ENCODE data around the gene TPM1. TPM values are rescaled to one million over a fixed set of nuclear protein-coding genes. Genes with fewer than 3 reads are reported as not detected.

Gene TPM1
- total and polyA plus RNA-seq, 5 donors = 6,360 to 10,076 (median 7,709) TPM

GRCh38 chr15:63029676-63030075 is 12.9 kb upstream of the TPM1 start:
- ATAC-seq = no peak
- no peak overlapping the region for H3K4me3 ChIP-seq (ENCODE audit: low read length)
- intact Hi-C loops (cut with DNase I) = loop anchor here in 1 of 4 donors (10.0 kb wide), 1 partner anchor 85 kb away; no protein-coding TSS in a partner anchor
- no peak overlapping the region for H3K27ac ChIP-seq (ENCODE audit: low read length)
- 52% methylated on average over 5 of the region's 5 CpGs for WGBS
- no peaks in the 10 kb centered on the region for H3K9me3 ChIP-seq (ENCODE audit: control insufficient read depth, low read length)
- no peaks in the 10 kb centered on the region for H3K4me1 ChIP-seq (ENCODE audit: control insufficient read depth, insufficient read depth, low read length)
- H3K27me3 ChIP-seq (ENCODE audit: control insufficient read depth, insufficient read depth) = no peaks in the 10 kb centered on the region
- DNase-seq = no peak

- no peaks in the 10 kb centered on the region for H3K27me3 ChIP-seq (ENCODE audit: control insufficient read depth, insufficient read depth)
- intact Hi-C loops (cut with DNase I) = loop anchor here in 1 of 4 donors (10.0 kb wide), 1 partner anchor 85 kb away; no protein-coding TSS in a partner anchor
- ATAC-seq = peak; percentile 63 to 75
- H3K4me1 ChIP-seq (ENCODE audit: control insufficient read depth, insufficient read depth, low read length) = no peaks in the 10 kb centered on the region
- WGBS = 50% methylated on average over 6 of the region's 6 CpGs
- peak; percentile 34 to 68 (median 63) for DNase-seq
- no peak overlapping the region for H3K4me3 ChIP-seq (ENCODE audit: low read length)
- no peak overlapping the region for H3K27ac ChIP-seq (ENCODE audit: low read length)
- no peaks in the 10 kb centered on the region for H3K9me3 ChIP-seq (ENCODE audit: control insufficient read depth, low read length)
Observed at GRCh38 chr15:63030101-63030551, 12.4 kb upstream of the TPM1 start.

GRCh38 chr15:63034578-63034977 is 8.0 kb upstream of the TPM1 start:
- no peaks in the 10 kb centered on the region for H3K4me1 ChIP-seq (ENCODE audit: control insufficient read depth, insufficient read depth, low read length)
- no peak overlapping the region for H3K4me3 ChIP-seq (ENCODE audit: low read length)
- 75% methylated on average over 2 of the region's 2 CpGs for WGBS
- H3K9me3 ChIP-seq (ENCODE audit: control insufficient read depth, low read length) = no peaks in the 10 kb centered on the region
- intact Hi-C loops (cut with DNase I) = loop anchor here in 1 of 4 donors (10.0 kb wide), 1 partner anchor 90 kb away; no protein-coding TSS in a partner anchor
- H3K27me3 ChIP-seq (ENCODE audit: control insufficient read depth, insufficient read depth) = no peaks in the 10 kb centered on the region
- no peak overlapping the region for H3K27ac ChIP-seq (ENCODE audit: low read length)
- ATAC-seq (no peak), DNase-seq (no peak)

GRCh38 chr15:63035253-63035652 is 7.3 kb upstream of the TPM1 start:
- Histone ChIP-seq H3K9me3 (ENCODE audit: control insufficient read depth, low read length) (no peaks in the 10 kb centered on the region), H3K27me3 (ENCODE audit: control insufficient read depth, insufficient read depth) (no peaks in the 10 kb centered on the region), H3K4me3 (ENCODE audit: low read length) (no peak overlapping the region), H3K27ac (ENCODE audit: low read length) (no peak overlapping the region), H3K4me1 (ENCODE audit: control insufficient read depth, insufficient read depth, low read length) (no peaks in the 10 kb centered on the region)
- intact Hi-C loops (cut with DNase I) = loop anchor here in 1 of 4 donors (10.0 kb wide), 1 partner anchor 90 kb away; no protein-coding TSS in a partner anchor
- WGBS = 72% methylated on average over 4 of the region's 4 CpGs
- no peak for DNase-seq
- no peak for ATAC-seq

GRCh38 chr15:63035977-63036376 is 6.6 kb upstream of the TPM1 start:
- 58% methylated on average over 4 of the region's 4 CpGs for WGBS
- Histone ChIP-seq H3K27ac (ENCODE audit: low read length) (no peak overlapping the region), H3K4me1 (ENCODE audit: control insufficient read depth, insufficient read depth, low read length) (no peaks in the 10 kb centered on the region), H3K9me3 (ENCODE audit: control insufficient read depth, low read length) (no peaks in the 10 kb centered on the region), H3K27me3 (ENCODE audit: control insufficient read depth, insufficient read depth) (no peaks in the 10 kb centered on the region), H3K4me3 (ENCODE audit: low read length) (no peak overlapping the region)
- DNase-seq (no peak), ATAC-seq (no peak)
- intact Hi-C loops (cut with DNase I) = loop anchor here in 1 of 4 donors (10.0 kb wide), 1 partner anchor 91 kb away; no protein-coding TSS in a partner anchor

GRCh38 chr15:63037976-63038720 is 4.4 kb upstream of the TPM1 start:
- Histone ChIP-seq H3K27ac (ENCODE audit: low read length) (no peak overlapping the region), H3K27me3 (ENCODE audit: control insufficient read depth, insufficient read depth) (no peaks in the 10 kb centered on the region), H3K4me1 (ENCODE audit: control insufficient read depth, insufficient read depth, low read length) (no peaks in the 10 kb centered on the region), H3K4me3 (ENCODE audit: low read length) (no peak overlapping the region), H3K9me3 (ENCODE audit: control insufficient read depth, low read length) (no peaks in the 10 kb centered on the region)
- DNase-seq (no peak), ATAC-seq (no peak)
- intact Hi-C loops (cut with DNase I) = loop anchor here in 1 of 4 donors (10.0 kb wide), 1 partner anchor 93 kb away; no protein-coding TSS in a partner anchor
- WGBS = 87% methylated on average over 10 of the region's 10 CpGs

GRCh38 chr15:63038926-63039673 is 3.4 kb upstream of the TPM1 start:
- no peaks in the 10 kb centered on the region for H3K27me3 ChIP-seq (ENCODE audit: control insufficient read depth, insufficient read depth)
- 90% methylated on average over 5 of the region's 5 CpGs for WGBS
- H3K27ac ChIP-seq (ENCODE audit: low read length) = no peak overlapping the region

GRCh38 chr15:63039811-63040210 is 2.7 kb upstream of the TPM1 start:
- Histone ChIP-seq H3K4me1 (ENCODE audit: control insufficient read depth, insufficient read depth, low read length) (peaks cover 2% of the 10 kb centered on the region), H3K9me3 (ENCODE audit: control insufficient read depth, low read length) (no peaks in the 10 kb centered on the region), H3K27ac (ENCODE audit: low read length) (no peak overlapping the region), H3K27me3 (ENCODE audit: control insufficient read depth, insufficient read depth) (no peaks in the 10 kb centered on the region), H3K4me3 (ENCODE audit: low read length) (no peak overlapping the region)
- ATAC-seq (no peak), DNase-seq (no peak)
- WGBS = 91% methylated on average over 4 of the region's 4 CpGs
- intact Hi-C loops (cut with DNase I) = loop anchor here (5.0 to 10.0 kb wide), 6 partner anchors 95 to 255 kb away; no protein-coding TSS in a partner anchor

More at GRCh38 chr15:63038926-63039673, 3.4 kb upstream of the TPM1 start:
- intact Hi-C loops (cut with DNase I) = loop anchor here in 1 of 4 donors (10.0 kb wide), 1 partner anchor 94 kb away; no protein-coding TSS in a partner anchor
- no peaks in the 10 kb centered on the region for H3K9me3 ChIP-seq (ENCODE audit: control insufficient read depth, low read length)
- DNase-seq = no peak
- H3K4me3 ChIP-seq (ENCODE audit: low read length) = no peak overlapping the region
- H3K4me1 ChIP-seq (ENCODE audit: control insufficient read depth, insufficient read depth, low read length) = peaks cover 1% of the 10 kb centered on the region
- ATAC-seq = no peak

GRCh38 chr15:63040509-63040908 is 2.0 kb upstream of the TPM1 start:
- H3K4me1 ChIP-seq (ENCODE audit: control insufficient read depth, insufficient read depth, low read length) = peaks cover 2% of the 10 kb centered on the region
- H3K4me3 ChIP-seq (ENCODE audit: low read length) = no peak overlapping the region
- no peaks in the 10 kb centered on the region for H3K27me3 ChIP-seq (ENCODE audit: control insufficient read depth, insufficient read depth)
- no peak overlapping the region for H3K27ac ChIP-seq (ENCODE audit: low read length)
- no peaks in the 10 kb centered on the region for H3K9me3 ChIP-seq (ENCODE audit: control insufficient read depth, low read length)
- DNase-seq = no peak
- no peak for ATAC-seq
- intact Hi-C loops (cut with DNase I) = loop anchor here (5.0 to 10.0 kb wide), 5 partner anchors 106 to 256 kb away; no protein-coding TSS in a partner anchor
- 81% methylated on average over 6 of the region's 6 CpGs for WGBS

GRCh38 chr15:63040954-63041353 is 1.6 kb upstream of the TPM1 start:
- peaks cover 2% of the 10 kb centered on the region for H3K4me1 ChIP-seq (ENCODE audit: control insufficient read depth, insufficient read depth, low read length)
- H3K27me3 ChIP-seq (ENCODE audit: control insufficient read depth, insufficient read depth) = no peaks in the 10 kb centered on the region
- H3K27ac ChIP-seq (ENCODE audit: low read length) = peak overlapping the region; percentile 91
- no peak overlapping the region for H3K4me3 ChIP-seq (ENCODE audit: low read length)
- WGBS = 40% methylated on average over 6 of the region's 6 CpGs
- intact Hi-C loops (cut with DNase I) = loop anchor here (5.0 to 10.0 kb wide), 5 partner anchors 106 to 256 kb away; no protein-coding TSS in a partner anchor
- no peak for ATAC-seq
- no peaks in the 10 kb centered on the region for H3K9me3 ChIP-seq (ENCODE audit: control insufficient read depth, low read length)
- DNase-seq = peak in 1 of 3 donors; percentile 56

Measured in right cardiac atrium (tissue), 5 donors.